GM19395 (cell line): ENCODE results near the gene FUT7.
A peak's percentile ranks its signal among the peaks of the same experiment; 100 is the strongest.

Experiments
- ATAC-seq: cut with Tn5 transposase; IDR thresholded peaks from one replicate; pipeline ENCODE4 v1.9.1; 2021; ENCODE audit warnings: mild to moderate bottlenecking, moderate library complexity; ENCODE audit not compliant: unreplicated experiment

FUT7 gene

GRCh38 chr9:137031904-137032640 is at the start of gene FUT7:
Gene FUT7, minus strand, starts transcription at chr9:137032088. Its CDS starts 97 bp downstream, at chr9:137031991.
- ATAC-seq: no peak

GRCh38 chr9:137080260-137081122 is 48.6 kb upstream of the FUT7 start:
- ATAC-seq: no peak

- ATAC-seq: no peak
Measured at GRCh38 chr9:137079401-137079787, 47.5 kb upstream of the FUT7 start.

GRCh38 chr9:137078701-137079400 is 47.0 kb upstream of the FUT7 start:
- ATAC-seq: no peak

- no peak for ATAC-seq
Measured at GRCh38 chr9:137077758-137078693, 46.1 kb upstream of the FUT7 start.

GRCh38 chr9:137077010-137077747 is 45.3 kb upstream of the FUT7 start, which contains the start of gene UAP1L1:
Gene UAP1L1, plus strand, starts transcription at chr9:137077517. Its CDS starts 16 bp downstream, at chr9:137077533.
- no peak for ATAC-seq

GRCh38 chr9:137076636-137077009 is 44.7 kb upstream of the FUT7 start:
- ATAC-seq: no peak

GRCh38 chr9:137075275-137075775 is 43.4 kb upstream of the FUT7 start:
- no peak for ATAC-seq

- no peak for ATAC-seq
Measured at GRCh38 chr9:137074657-137075274, 42.9 kb upstream of the FUT7 start.

GRCh38 chr9:137073992-137074399 is 42.1 kb upstream of the FUT7 start:
- no peak for ATAC-seq

- no peak for ATAC-seq
Measured at GRCh38 chr9:137071282-137071681, 39.4 kb upstream of the FUT7 start.

GRCh38 chr9:137070906-137071275 is 39.0 kb upstream of the FUT7 start:
- ATAC-seq: no peak

- ATAC-seq: peak; percentile 80
Measured at GRCh38 chr9:137070201-137070905, 38.5 kb upstream of the FUT7 start, which contains the start of gene SAPCD2. Gene SAPCD2, minus strand, starts transcription at chr9:137070557. Its CDS starts 97 bp downstream, at chr9:137070460.

GRCh38 chr9:137069508-137070091 is 37.7 kb upstream of the FUT7 start:
- ATAC-seq: no peak

GRCh38 chr9:137068539-137069507 is 36.9 kb upstream of the FUT7 start:
- ATAC-seq: no peak

GRCh38 chr9:137067860-137068538 is 36.1 kb upstream of the FUT7 start:
- peak; percentile 50 for ATAC-seq
